ENCODE data around the gene PKLR.
"Not testable (repeated sequence)": the region's sequence is repeated elsewhere in the genome, so short reads cannot be mapped to it uniquely, and the experiment has no call there.

The PKLR gene

DNA sequence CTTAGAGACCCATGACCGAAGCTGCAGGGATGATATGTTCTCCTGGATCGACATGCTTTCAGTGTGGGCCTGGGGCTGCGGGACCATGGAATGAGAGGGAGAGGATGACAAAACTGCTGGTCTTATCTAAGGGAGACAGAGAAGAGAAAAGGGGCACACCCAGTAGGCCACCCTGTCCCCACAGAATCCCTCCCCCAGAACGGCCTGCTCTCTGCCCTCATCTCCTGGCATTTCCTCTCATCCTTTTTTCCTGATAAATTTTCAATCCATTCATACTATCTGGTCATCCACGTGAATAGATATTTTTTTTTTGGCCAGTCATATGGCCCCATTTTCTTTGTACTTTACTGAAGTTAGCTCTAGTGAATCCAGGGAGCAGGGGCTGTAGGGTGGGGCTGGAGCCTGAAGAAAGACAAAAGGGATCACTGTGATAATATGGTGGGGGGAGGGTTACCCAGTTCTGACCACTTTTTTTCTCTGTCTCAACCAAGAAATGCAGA lies at the start of gene PKLR:
Gene PKLR (minus strand): TSS at position 97 of the 500 bp plus-strand sequence. CDS start 43 bp downstream, at position 54.
- no peak for DNase-seq

DNA sequence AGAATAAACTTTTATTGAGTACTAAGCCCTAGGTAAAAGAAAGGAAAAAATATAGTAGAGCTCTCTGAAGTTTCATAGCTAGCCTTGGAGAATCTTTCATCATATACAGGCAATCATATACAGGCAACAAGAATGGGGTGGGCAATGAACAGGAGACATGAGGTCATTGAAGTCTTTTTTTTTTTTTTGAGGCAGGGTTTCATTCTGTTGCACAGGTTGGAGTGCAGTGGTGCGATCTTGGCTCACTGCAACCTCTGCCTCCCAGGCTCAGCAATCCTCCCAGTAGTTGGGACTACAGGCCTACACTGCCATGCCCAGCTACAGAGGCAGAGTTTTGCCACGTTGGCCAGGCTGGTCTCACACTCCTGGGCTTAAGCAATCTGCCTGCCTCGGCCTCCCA lies 41.6 kb upstream of the PKLR start:
- DNase-seq, result no peak

DNA sequence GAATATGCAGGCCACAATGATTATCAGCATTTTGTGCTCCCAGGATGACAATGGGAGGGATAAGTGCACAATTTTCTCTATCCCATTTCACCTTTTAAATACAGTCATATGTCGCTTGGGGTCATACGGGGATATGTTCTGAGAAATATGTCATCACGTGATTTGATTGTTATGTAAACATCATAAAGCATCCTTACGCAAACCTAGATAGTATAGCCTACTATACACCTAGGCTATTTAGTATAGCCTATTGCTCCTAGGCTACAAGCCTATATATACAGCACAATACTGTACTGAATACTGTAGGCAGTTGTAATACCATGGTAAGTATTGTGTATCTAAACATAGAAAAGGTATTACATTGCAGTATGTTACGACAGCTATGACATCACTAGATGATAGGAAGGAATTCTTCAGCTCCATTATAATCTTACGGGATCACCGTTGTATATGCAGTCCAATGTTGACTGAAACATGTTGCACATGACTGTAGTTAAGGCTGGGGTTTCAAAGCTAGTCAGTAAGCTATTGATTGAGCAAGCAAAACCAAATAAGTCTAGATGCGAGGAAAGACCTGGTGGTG lies 38.4 kb upstream of the PKLR start:
- DNase-seq, result no peak

DNA sequence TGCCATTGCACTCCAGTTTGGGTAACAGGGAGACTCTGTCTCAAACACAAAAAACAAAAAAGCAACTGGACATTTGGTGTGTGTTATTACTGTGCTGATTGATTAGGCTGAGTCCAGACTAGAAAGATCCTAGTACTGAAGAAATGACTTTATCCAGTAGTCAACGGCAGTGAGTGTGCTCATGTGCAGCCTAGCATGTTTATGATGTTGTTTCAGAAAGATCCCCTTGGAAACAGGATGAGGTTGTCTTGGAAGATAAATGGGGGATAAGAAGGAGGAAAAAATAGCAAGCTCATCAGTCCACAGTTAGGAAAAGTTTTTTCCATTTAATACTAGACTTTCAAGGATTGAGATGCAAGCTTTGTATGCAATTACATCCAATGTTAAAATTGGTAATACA lies 33.7 kb upstream of the PKLR start:
- no peak for DNase-seq

DNA sequence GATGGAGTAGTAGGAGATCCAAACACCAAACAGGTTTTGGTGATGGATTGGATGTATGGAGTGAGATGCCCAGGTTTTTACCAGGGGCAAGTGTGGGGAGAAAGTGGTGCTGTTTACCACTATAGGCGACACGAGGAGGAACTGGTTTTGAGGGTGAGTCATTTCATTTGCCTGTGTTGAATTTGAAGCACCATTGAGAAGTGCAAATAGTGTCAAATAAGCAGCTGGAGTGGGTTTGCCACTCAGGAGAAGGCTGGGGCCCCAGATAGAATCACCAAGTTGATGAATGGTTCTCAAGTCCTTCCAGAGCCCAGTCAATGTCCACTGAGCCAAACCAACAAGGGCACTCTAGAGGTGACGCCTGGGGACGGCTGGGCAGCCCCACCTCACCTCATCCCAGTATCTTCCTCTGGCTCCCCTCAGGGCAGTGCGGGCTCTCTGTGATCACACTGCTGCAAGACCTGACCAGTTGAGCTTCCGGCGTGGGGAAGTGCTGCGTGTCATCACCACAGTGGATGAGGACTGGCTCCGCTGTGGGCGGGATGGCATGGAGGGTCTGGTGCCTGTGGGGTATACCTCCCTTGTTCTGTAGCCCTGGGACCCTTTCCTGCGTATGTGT lies 28.9 kb upstream of the PKLR start:
- no peak for DNase-seq

DNA sequence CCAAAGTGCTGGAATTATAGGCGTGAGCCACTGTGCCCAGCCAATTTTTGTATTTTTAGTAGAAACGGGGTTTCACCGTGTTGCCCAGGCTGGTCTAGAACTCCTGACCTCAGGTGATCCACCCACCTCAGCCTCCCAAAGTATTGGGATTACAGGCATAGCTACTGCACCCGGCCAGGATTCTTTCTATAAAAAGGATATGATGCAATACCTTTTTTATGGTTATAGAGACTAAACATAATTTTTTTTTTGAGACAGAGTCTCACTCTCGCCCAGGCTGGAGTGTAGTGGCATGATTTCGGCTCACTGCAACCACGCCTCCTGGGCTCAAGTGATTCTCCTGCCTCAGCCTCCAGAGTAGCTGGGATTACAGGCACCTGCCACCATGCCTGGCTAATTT lies 27.6 kb upstream of the PKLR start:
- DNase-seq, result not testable (repeated sequence)

DNA sequence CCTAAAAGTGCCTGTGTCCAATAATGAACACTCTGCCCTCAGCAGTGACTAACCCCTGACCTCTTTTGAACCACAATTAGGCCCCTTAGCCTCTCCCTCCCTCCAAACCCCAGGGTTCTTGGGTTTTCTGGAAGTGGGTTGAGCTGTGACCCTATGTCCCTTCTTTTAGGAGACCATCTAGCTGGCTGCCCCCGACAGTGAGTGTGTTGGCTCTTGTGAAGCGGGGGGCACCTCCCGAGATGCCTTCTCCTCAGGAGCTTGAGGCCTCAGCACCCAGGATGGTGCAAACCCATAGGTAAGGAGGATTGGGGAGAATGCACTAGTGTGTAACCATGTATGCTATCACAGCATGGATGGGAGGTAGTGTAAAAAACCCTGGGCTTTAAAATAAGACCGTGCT lies 26.7 kb upstream of the PKLR start:
- no peak for DNase-seq

DNA sequence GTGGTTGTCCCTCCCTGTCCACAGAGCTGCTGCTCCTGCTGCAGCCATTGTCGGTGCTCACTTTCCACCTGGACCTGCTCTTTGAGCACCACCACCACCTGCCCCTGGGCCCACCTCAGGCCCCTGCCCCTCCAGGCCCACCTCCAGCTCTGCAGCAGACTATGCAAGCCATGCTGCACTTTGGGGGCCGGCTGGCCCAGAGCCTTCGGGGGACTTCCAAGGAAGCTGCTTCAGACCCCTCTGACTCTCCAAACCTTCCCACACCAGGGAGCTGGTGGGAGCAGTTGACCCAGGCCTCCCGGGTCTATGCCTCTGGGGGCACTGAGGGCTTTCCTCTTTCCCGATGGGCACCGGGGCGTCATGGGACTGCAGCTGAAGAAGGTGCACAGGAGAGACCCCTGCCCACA lies 25.4 kb upstream of the PKLR start:
- DNase-seq, result no peak

DNA sequence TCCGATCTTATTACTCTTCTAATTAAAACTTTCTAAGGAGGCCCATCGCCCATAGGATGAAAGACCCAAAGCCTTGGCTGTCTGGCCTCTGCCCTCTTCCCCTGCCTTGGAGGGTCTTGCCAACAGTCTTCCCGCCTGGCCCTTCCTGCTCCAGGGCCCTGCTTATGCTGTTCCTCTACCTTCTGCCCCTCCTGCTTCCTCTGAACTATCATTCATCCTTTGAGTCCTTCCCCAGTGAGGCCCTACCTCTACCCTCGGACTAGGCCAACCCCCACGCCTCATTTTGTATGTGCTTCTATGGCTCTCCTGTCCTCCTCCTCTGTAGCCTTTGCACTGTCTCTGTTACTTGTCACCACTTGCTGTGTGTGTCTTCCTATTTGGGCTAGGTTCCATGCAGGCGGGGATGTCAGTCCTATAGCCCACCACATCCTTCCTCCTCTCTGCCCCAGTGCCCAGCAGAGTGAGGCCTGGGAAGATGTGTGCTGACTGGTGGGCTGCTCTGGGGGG lies 24.8 kb upstream of the PKLR start:
- no peak for DNase-seq

DNA sequence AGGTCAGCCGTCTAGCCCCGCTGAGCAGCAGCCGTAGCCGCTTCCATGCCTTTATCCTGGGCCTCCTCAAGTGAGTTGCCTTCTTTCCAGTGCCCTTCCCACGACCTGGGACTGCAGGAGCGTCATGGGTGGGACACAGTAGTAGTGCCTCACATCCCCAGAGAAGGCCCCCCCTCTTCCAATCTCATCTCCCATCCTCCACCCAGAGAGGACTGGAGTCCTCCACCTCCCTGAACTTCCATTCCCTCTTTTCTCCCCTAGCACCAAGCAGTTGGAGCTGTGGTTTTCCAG lies 24.3 kb upstream of the PKLR start:
- DNase-seq, result no peak

DNA sequence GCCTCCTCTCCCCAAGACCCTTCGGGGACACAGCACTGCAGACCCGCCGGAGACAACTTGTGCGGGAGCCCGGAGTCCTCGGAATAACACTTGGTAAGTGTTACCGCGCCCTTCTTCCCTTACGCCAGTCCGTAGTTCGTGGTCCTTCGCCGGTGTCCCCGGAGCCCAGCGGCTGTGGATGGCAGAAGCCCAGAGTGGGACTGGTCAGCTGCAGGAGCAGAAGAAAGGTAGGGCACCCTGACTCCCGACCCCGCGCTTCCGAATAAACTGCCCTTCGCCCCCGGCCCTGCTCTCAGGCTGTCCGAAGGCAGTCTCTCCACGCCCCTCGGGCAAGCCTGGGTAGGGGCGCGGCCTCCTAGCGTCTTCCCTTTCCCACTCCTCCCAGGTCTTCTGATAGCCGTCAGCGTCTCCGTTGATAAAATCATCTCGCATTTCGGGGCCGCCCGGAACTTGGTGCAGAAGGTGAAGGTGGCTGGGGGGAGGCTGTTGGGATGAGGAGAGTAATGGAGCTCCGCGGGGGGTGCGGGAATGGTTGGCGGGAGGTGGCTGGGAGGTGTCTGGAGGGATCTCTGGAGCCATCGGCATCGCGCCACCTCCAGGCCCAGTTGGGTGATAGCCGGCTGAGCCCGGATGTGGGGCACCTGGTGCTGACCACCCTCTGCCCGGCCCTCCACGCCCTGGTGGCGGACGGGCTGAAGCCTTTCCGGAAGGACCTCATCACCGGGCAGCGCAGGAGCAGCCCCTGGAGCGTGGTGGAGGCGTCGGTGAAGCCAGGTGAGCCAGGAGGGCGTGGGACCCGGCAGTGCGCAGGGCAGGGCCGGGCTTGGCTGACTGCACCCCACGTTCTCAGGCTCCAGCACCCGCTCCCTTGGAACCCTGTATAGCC lies 23.7 kb upstream of the PKLR start:
- DNase-seq, result no peak

DNA sequence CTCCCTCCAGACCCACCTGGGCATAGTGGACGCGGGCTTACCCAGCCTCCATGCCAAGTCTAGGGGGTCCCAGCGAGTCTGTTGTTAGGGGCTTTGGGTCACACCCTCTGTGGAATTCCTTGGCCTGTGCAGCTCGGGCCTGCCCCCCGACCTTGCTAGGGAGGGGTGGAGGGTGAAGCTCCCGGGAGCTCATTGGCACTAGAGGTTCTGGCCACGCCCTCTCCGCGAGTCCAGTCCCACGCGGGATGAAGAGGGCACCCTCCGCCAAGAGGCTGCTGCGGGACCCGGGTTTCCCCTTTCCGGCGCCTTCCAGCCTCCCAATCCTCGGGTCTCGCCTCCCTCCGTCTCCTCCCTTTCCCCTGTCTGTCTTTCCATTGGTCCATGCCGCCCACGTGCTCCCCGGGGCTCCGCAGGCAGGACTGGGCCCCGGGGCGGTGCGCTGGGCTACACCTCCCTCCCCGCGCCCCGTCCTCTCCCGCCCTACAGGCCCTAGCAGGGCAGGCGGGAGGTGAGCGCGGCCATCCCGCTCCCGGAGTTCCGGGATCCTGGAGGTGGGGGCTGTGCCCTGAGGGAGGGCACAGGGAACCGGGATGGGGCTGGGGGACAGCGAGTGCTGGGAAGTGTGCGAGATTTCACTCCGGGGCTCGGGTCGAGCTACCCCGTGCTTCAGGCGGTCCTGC lies 22.9 kb upstream of the PKLR start:
- peak; percentile 92 for DNase-seq

DNA sequence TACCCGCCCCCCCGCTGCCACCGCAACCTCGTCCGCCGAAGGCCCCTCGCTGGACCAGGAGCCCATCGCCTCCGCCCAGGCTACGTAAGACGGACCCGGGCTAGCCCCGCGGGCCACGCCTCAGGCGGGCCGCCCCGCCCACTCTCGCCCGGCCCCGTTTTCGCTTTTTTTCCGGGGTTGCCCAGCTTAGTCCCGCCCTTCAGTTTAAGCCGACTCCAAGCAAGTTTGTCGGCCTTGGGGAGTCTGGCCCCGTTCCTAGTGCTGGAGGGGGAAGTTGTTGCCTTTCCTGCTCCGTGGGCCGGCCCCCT lies 22.4 kb upstream of the PKLR start:
- DNase-seq, result peak; percentile 80

DNA sequence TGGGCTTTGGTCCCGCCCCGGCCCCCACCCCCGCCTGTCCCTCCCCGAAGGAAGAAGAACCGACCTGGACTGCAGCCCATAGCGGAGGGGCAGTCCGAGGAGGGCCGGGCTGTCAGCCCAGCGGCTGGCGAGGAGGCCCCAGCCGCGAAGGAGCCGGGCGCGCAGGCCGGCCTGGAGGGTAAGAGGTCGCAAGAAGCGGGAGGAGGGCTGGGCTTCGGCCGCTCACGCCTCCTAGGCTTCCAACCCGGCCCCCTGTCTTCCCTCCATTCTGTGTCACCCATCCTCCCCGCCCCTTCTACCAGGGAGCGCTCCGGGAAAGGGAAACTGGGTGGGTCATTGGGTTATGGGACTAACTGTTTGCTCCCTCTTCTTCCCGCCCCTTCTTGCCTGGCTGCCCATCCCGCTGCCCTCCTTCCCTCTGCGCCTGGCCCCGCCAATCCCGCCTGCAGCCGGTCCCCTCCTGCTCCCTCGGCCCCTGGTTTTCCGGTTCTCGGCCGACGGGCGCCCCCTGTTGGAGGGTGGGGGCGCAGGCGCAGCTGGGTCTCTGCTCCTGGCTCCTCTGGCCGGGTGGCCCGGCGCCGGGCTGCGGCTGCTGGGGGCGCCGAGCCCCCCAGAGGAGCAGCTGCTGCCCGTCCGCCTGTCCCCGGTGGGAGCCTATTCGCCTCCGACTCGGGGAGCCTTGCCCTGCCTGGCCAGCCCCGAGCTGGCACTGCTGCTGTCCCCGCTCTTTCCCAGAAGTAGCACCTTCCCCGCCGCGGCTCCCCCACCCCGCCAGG lies 21.9 kb upstream of the PKLR start:
- peak; percentile 88 for DNase-seq

DNA sequence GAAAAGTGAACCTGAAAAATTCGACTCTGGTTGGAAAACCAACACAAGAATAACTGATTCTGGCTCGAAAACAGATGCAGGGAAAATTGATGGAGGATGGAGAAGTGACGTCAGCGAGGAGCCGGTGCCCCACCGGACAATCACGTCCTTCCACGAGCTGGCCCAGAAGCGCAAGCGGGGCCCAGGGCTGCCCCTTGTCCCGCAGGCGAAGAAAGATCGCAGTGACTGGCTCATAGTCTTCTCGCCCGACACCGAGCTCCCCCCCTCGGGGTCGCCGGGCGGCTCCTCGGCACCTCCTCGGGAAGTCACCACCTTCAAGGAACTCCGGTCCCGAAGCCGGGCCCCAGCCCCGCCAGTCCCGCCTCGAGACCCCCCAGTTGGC lies 21.3 kb upstream of the PKLR start:
- DNase-seq, result no peak

DNA sequence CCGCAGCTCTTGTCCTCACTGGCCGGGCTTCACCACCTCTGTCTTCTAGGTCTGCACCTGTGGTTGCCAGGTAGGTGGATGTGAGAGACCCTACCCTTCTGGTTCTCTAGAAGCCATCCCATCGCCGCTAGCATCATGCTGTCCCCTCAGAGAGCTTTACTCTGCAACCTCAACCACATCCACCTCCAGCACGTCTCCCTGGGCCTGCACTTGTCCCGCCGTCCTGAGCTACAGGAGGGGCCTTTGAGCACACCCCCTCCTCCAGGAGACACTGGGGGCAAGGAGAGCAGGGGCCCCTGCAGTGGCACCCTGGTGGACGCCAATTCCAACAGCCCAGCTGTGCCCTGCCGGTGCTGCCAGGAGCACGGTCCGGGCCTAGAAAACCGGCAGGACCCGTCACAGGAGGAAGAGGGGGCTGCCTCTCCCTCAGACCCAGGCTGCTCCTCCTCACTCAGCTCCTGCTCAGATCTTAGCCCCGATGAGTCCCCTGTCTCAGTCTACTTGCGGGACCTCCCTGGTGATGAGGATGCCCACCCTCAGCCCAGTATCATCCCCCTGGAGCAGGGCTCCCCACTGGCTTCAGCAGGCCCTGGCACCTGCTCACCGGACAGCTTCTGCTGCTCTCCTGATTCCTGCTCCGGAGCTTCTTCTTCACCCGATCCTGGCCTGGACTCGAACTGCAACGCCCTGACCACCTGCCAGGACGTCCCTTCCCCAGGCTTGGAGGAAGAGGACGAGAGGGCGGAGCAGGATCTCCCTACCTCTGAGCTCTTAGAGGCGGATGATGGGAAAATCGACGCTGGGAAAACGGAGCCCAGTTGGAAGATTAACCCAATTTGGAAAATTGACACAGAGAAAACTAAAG lies 20.6 kb upstream of the PKLR start:
- DNase-seq, result no peak

DNA sequence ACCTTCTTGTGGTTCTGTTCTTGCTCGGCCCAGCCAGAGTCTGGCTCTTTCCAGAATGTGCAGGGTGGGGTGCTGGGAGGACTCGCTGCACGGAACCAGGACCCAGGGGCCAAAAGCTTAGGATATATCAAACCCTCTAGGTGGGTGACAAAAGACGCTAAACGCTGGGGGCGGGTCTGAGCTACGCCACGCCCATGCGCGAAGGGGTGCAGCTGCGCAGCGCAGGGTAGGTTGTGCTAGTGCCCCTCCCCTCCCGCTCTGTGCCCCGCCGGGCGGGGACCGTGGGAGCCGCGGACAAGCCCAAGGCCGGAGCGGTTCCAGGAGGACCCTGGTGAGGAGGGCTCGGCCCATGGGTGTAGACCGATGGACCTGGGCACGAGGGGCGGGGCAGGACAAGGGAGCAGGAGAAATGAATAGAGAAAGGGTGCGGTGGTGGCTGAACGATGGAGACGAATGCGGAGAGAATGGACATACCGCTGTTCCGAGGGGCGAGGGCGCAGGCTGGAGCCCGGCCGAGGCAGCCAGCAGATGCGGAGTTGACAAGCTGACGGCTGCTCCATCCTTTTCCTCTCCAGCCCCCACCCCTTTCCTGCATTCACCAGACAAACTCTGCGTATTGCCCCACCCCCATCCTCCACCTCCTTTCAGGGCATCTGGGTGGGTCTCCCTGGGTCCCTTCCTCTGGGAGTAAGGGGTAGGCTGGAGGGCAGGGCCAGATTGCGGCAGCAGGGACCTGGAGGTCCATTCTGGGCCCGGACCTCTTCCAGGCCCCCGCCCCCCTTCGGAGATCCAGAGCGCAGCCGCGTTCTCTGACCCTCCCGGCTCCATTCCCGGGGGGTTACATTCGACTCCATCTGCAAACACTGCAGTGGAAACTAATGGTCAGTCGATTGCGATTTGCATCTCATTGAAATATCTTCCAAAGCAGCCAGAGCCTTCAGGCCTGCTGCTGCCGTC lies 19.7 kb upstream of the PKLR start, which contains the start of gene RUSC1:
Gene RUSC1 (plus strand): TSS at position 234 of the 957 bp plus-strand sequence. CDS start 880 bp downstream, outside the sequence.
- DNase-seq, result peak; percentile 72

DNA sequence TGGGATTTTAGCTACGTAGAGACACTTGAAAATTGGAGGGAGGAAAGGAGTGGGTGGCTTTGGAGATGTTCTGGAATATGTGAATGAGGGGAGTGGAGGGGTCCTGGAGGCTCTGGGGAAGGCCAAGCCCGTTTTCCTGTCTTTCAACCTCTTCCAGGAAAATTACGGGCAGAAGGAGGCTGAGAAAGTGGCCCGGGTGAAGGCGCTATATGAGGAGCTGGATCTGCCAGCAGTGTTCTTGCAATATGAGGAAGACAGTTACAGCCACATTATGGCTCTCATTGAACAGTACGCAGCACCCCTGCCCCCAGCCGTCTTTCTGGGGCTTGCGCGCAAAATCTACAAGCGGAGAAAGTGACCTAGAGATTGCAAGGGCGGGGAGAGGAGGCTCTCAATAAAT lies 19.0 kb upstream of the PKLR start:
- no peak for DNase-seq

DNA sequence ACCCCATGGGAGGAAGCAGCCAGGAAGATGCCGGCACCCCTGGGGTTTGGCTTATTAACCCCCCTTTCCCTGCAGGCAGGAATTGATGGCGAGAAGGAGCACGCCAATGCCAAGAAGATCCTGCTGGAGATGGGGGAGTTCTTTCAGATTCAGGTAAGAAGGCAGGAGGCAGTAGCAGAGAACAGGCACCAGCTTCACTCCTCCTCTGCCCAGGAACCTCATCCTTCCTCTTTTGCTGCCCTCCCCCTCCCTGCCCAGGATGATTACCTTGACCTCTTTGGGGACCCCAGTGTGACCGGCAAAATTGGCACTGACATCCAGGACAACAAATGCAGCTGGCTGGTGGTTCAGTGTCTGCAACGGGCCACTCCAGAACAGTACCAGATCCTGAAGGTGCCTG lies 18.3 kb upstream of the PKLR start:
- DNase-seq, result no peak

DNA sequence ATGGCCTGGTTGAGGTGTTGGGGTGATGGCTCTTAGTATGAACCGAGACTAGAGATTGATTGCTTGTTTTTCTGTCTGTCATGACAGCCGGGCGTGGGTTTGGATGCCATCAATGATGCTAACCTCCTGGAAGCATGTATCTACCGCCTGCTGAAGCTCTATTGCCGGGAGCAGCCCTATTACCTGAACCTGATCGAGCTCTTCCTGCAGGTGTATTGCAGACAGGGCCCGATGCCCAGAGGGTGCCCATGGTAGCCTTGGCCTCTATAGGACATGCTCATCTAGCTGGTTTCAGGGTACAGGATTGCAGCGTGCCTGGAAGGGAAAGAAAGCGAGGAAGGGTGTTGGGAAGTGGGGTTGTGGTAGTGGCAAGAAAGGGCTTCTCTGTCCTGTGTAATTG lies 16.8 kb upstream of the PKLR start:
- no peak for DNase-seq
